Nephron progenitor cell (in vitro differentiated cells): ENCODE measurements around the gene ERCC2.

Source experiments
- DNase-seq: peaks from one replicate; pipeline ENCODE4 v3.0.0; 2021
- H3K27ac Mint-ChIP-seq: 2 replicates; pipeline ENCODE4 v1.8.0; 2021; ENCODE audit warnings: mild to moderate bottlenecking, moderate library complexity, mixed read lengths
- H3K27me3 Mint-ChIP-seq: 2 replicates; pipeline ENCODE4 v1.8.0; 2021; ENCODE audit warnings: mild to moderate bottlenecking, low read depth, mixed read lengths; ENCODE audit not compliant: poor library complexity
- H3K36me3 Mint-ChIP-seq: 2 replicates; pipeline ENCODE4 v1.8.0; 2021; ENCODE audit warnings: low read depth, mixed read lengths
- H3K4me1 Mint-ChIP-seq: 2 replicates; pipeline ENCODE4 v1.8.0; 2021; ENCODE audit warnings: mixed read lengths
- H3K4me3 Mint-ChIP-seq: 2 replicates; pipeline ENCODE4 v1.8.0; 2021; ENCODE audit warnings: mild to moderate bottlenecking, moderate library complexity, mixed read lengths
- H3K9me3 Mint-ChIP-seq: 2 replicates; pipeline ENCODE4 v1.8.0; 2021; ENCODE audit warnings: mild to moderate bottlenecking, moderate library complexity, mixed read lengths
- CTCF ChIP-seq: fragments of 200-600 bp; sonication (generic); IDR thresholded peaks from 2 replicates; pipeline ENCODE4 v1.5.0; 2021; ENCODE audit warnings: antibody characterized with exemption

Gene ERCC2

GRCh38 chr19:45368737-45369340, 1.5 kb downstream of the ERCC2 start:
- H3K9me3 Mint-ChIP-seq: no peaks in the 10 kb centered on the region
- peaks cover 14% of the 10 kb centered on the region for H3K36me3 Mint-ChIP-seq
- DNase-seq: no peak
- H3K4me3 Mint-ChIP-seq: peak overlapping the region; percentile 75
- H3K4me1 Mint-ChIP-seq: peaks cover 30% of the 10 kb centered on the region
- no peak for TF ChIP-seq CTCF
- H3K27me3 Mint-ChIP-seq: peaks cover 7% of the 10 kb centered on the region
- no peak overlapping the region for H3K27ac Mint-ChIP-seq

GRCh38 chr19:45368127-45368526, 2.2 kb downstream of the ERCC2 start:
- no peaks in the 10 kb centered on the region for H3K9me3 Mint-ChIP-seq
- H3K4me3 Mint-ChIP-seq: peak overlapping the region; percentile 43
- no peak overlapping the region for H3K27ac Mint-ChIP-seq
- peaks cover 14% of the 10 kb centered on the region for H3K36me3 Mint-ChIP-seq
- H3K27me3 Mint-ChIP-seq: peaks cover 7% of the 10 kb centered on the region
- DNase-seq: no peak
- TF ChIP-seq CTCF: no peak
- peaks cover 25% of the 10 kb centered on the region for H3K4me1 Mint-ChIP-seq

GRCh38 chr19:45364696-45365095, 5.7 kb downstream of the ERCC2 start:
- no peak for TF ChIP-seq CTCF
- Mint-ChIP-seq H3K9me3 (no peaks in the 10 kb centered on the region), H3K4me1 (peaks cover 12% of the 10 kb centered on the region), H3K36me3 (peaks cover 33% of the 10 kb centered on the region), H3K27me3 (no peaks in the 10 kb centered on the region), H3K4me3 (no peak overlapping the region), H3K27ac (peak overlapping the region; percentile 70)
- no peak for DNase-seq

GRCh38 chr19:45363861-45364459, 6.4 kb downstream of the ERCC2 start:
- no peak for TF ChIP-seq CTCF
- Mint-ChIP-seq H3K9me3 (no peaks in the 10 kb centered on the region), H3K36me3 (peaks cover 39% of the 10 kb centered on the region), H3K4me1 (peaks cover 12% of the 10 kb centered on the region), H3K27me3 (no peaks in the 10 kb centered on the region), H3K27ac (no peak overlapping the region), H3K4me3 (no peak overlapping the region)
- DNase-seq: no peak

GRCh38 chr19:45362291-45362690, 8.1 kb downstream of the ERCC2 start:
- H3K27me3 Mint-ChIP-seq: peaks cover 2% of the 10 kb centered on the region
- no peak for TF ChIP-seq CTCF
- no peak overlapping the region for H3K4me3 Mint-ChIP-seq
- DNase-seq: no peak
- H3K36me3 Mint-ChIP-seq: peaks cover 50% of the 10 kb centered on the region
- H3K4me1 Mint-ChIP-seq: peaks cover 13% of the 10 kb centered on the region
- H3K27ac Mint-ChIP-seq: no peak overlapping the region
- H3K9me3 Mint-ChIP-seq: no peaks in the 10 kb centered on the region

GRCh38 chr19:45361608-45362007, 8.8 kb downstream of the ERCC2 start:
- no peak overlapping the region for H3K4me3 Mint-ChIP-seq
- no peaks in the 10 kb centered on the region for H3K9me3 Mint-ChIP-seq
- no peak for TF ChIP-seq CTCF
- peaks cover 56% of the 10 kb centered on the region for H3K36me3 Mint-ChIP-seq
- DNase-seq: no peak
- H3K4me1 Mint-ChIP-seq: peaks cover 13% of the 10 kb centered on the region
- H3K27me3 Mint-ChIP-seq: peaks cover 2% of the 10 kb centered on the region
- no peak overlapping the region for H3K27ac Mint-ChIP-seq
